ENCODE results near the gene SNX22.

SNX22 gene

GRCh38 chr15:64130159-64130558, 21.4 kb upstream of the SNX22 start:
- Histone ChIP-seq H3K27ac (replicated peaks) (no peak overlapping the region), H3K4me3 (replicated peaks; ENCODE audit: insufficient read depth, low read length) (no peak overlapping the region), H3K27me3 (ENCODE audit: insufficient read depth, poor library complexity, severe bottlenecking) (no peaks in the 10 kb centered on the region)
- DNase-seq (ENCODE audit: low read depth in 1 of 2, low spot score in 1 of 2), result no peak
- no peak for TF ChIP-seq GABPA (IDR thresholded peaks at IDR 0.05; ENCODE audit: low read depth)
- no peak for TF ChIP-seq REST (IDR thresholded peaks at IDR 0.05; ENCODE audit: insufficient replicate concordance, low read depth)
- no peak for TF ChIP-seq CTCF (IDR thresholded peaks at IDR 0.05; ENCODE audit: insufficient read depth, low read length)
- TF ChIP-seq SPI1 (IDR thresholded peaks at IDR 0.05; ENCODE audit: borderline replicate concordance, low read depth), result no peak
- no peak for TF ChIP-seq POLR2AphosphoS5 (IDR thresholded peaks at IDR 0.05; ENCODE audit: low read depth)

GRCh38 chr15:64131547-64131946, 20.0 kb upstream of the SNX22 start:
- H3K27ac ChIP-seq (replicated peaks), result no peak overlapping the region

GRCh38 chr15:64132217-64132616, 19.3 kb upstream of the SNX22 start:
- no peak for DNase-seq (ENCODE audit: low read depth in 1 of 2, low spot score in 1 of 2)

More at GRCh38 chr15:64131547-64131946, 20.0 kb upstream of the SNX22 start:
- Histone ChIP-seq H3K27me3 (ENCODE audit: insufficient read depth, poor library complexity, severe bottlenecking) (no peaks in the 10 kb centered on the region), H3K4me3 (replicated peaks; ENCODE audit: insufficient read depth, low read length) (no peak overlapping the region)
- TF ChIP-seq POLR2AphosphoS5 (IDR thresholded peaks at IDR 0.05; ENCODE audit: low read depth) (no peak), SPI1 (IDR thresholded peaks at IDR 0.05; ENCODE audit: borderline replicate concordance, low read depth) (no peak), GABPA (IDR thresholded peaks at IDR 0.05; ENCODE audit: low read depth) (no peak), CTCF (IDR thresholded peaks at IDR 0.05; ENCODE audit: insufficient read depth, low read length) (no peak), REST (IDR thresholded peaks at IDR 0.05; ENCODE audit: insufficient replicate concordance, low read depth) (no peak)
- no peak for DNase-seq (ENCODE audit: low read depth in 1 of 2, low spot score in 1 of 2)

More at GRCh38 chr15:64132217-64132616, 19.3 kb upstream of the SNX22 start:
- H3K4me3 ChIP-seq (replicated peaks; ENCODE audit: insufficient read depth, low read length), result no peak overlapping the region
- no peak overlapping the region for H3K27ac ChIP-seq (replicated peaks)
- no peaks in the 10 kb centered on the region for H3K27me3 ChIP-seq (ENCODE audit: insufficient read depth, poor library complexity, severe bottlenecking)
- no peak for TF ChIP-seq POLR2AphosphoS5 (IDR thresholded peaks at IDR 0.05; ENCODE audit: low read depth)
- TF ChIP-seq CTCF (IDR thresholded peaks at IDR 0.05; ENCODE audit: insufficient read depth, low read length), result no peak
- TF ChIP-seq SPI1 (IDR thresholded peaks at IDR 0.05; ENCODE audit: borderline replicate concordance, low read depth), result no peak
- TF ChIP-seq GABPA (IDR thresholded peaks at IDR 0.05; ENCODE audit: low read depth), result no peak
- TF ChIP-seq REST (IDR thresholded peaks at IDR 0.05; ENCODE audit: insufficient replicate concordance, low read depth), result no peak
